Esophagus muscularis mucosa (tissue), 4 donors: ENCODE data around the gene CA12. TPM values are rescaled to one million over a fixed set of nuclear protein-coding genes. Genes with fewer than 3 reads are reported as not detected.
A peak's percentile ranks its signal among the peaks of the same experiment; 100 is the strongest.

ENCODE experiments used
- DNase-seq: peaks from one replicate; pipeline ENCODE4 v3.0.0-alpha.2; 2017; ENCODE audit errors: extremely low spot score
- H3K27ac ChIP-seq, 4 donors: fragments of 200-600 bp; sonication (generic); replicated peaks in 1 of 4; 1 replicate in 3 of 4; 2 replicates in 1 of 4; pipeline ENCODE4 v1.5.1; 2016 to 2019; ENCODE audit warnings: mild to moderate bottlenecking in 1 of 4
- H3K27me3 ChIP-seq, 4 donors: fragments of 200-600 bp; sonication (generic); one replicate each; pipeline versions ENCODE4 v1.5.1 to v1.6.0; 2016 to 2019
- H3K36me3 ChIP-seq, 4 donors: fragments of 200-600 bp; sonication (generic); one replicate each; pipeline ENCODE4 v1.5.1; 2016 to 2019
- H3K4me1 ChIP-seq, 4 donors: fragments of 200-600 bp; sonication (generic); one replicate each; pipeline ENCODE4 v1.5.1; 2016 to 2019
- H3K4me3 ChIP-seq, 4 donors: fragments of 200-600 bp; sonication (generic); 1 replicate in 2 of 4; 2 replicates in 2 of 4; pipeline ENCODE4 v1.5.1; 2016 to 2019; ENCODE audit warnings: mild to moderate bottlenecking in 4 of 4, moderate library complexity in 1 of 4
- H3K9me3 ChIP-seq, 4 donors: fragments of 200-600 bp; sonication (generic); 1 replicate in 3 of 4; 2 replicates in 1 of 4; pipeline ENCODE4 v1.5.1; 2016 to 2019
- CTCF ChIP-seq, 3 experiments: fragments of 200-600 bp in 2 of 3; fragments of 450-650 bp in 1 of 3; sonication (generic) in 2 of 3; IDR thresholded peaks; one replicate each; pipeline ENCODE4 v1.5.1; 2017 to 2019; ENCODE audit warnings: antibody characterized with exemption in 3 of 3, mild to moderate bottlenecking in 2 of 3, moderate library complexity in 1 of 3
- EP300 ChIP-seq: sonication (generic); formaldehyde crosslinking; IDR thresholded peaks from one replicate; pipeline ENCODE4 v1.6.1; 2017; ENCODE audit warnings: antibody characterized with exemption
- POLR2A ChIP-seq: fragments of 450-650 bp; IDR thresholded peaks from one replicate; pipeline ENCODE4 v1.6.1; 2017; ENCODE audit warnings: antibody characterized with exemption, moderate library complexity, mild to moderate bottlenecking, low read depth
- POLR2AphosphoS5 ChIP-seq, 2 donors: sonication (generic); formaldehyde crosslinking; IDR thresholded peaks; one replicate each; pipeline ENCODE4 v1.6.1; 2017; ENCODE audit warnings: antibody characterized with exemption in 2 of 2
- WGBS: methylation state at CpG from one replicate; pipeline ENCODE4 v1.1.5; 2018; 5-methylcytosine and 5-hydroxymethylcytosine counted together
- intact Hi-C: fragments of 100-400 bp; cut with DNase I; formaldehyde crosslinking; loops from one replicate; pipeline ENCODE4 v1.15.1; 2023
- total RNA-seq, 4 donors: library from RNA; depleted of rRNA; stranded (reverse); fragments of >200 nt; gene quantifications; one replicate each; pipeline versions ENCODE4 v1.1.0 to v1.2.1, GENCODE V29; 2016

CA12 gene
- total RNA-seq, 4 donors from 2014 or later, result 2.3 to 14.5 (median 6.0) TPM

DNA sequence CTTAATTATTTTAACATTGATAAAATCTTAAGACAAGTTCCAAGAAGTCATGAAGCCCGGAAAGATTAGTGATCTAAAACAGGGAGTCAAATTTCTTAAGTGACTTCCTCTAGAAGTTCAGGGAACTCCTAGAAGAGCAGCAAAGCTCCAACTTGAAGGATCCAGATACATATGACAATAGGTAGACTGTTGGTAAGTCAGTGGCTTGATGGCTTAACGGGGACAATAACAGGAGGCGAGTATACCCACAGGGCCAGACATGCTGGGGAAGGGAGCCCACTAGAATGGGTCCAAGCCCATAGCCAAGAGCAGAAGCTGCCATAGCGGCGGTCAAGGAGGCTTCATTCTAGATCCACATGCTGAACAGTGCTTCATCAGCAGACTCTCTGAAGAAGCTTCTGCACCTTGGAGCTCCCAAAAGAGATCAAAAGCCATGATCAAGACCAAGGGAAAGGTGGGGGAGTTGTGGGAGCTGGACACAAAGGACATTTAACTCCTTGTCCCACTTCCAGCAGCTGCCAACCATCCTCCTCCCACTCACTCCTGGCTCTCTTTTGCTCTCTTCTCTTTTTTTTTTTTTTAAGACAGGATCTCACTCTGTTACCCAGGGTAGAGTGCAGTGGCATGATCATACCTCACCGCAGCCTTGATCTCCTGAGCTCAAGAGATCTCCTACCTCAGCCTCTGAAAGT is 10.2 kb upstream of the CA12 start:
- no peaks in the 10 kb centered on the region for H3K9me3 ChIP-seq
- H3K4me1 ChIP-seq, result peaks cover 5 to 32% (median 14%) of the 10 kb centered on the region in 4 donors
- H3K27me3 ChIP-seq, result no peaks in the 10 kb centered on the region
- no peak for DNase-seq
- H3K36me3 ChIP-seq, result no peaks in the 10 kb centered on the region
- intact Hi-C loops, result no loop called here
- no peak for TF ChIP-seq EP300
- no peak for TF ChIP-seq CTCF (IDR thresholded peaks at IDR 0.05)
- no peak for TF ChIP-seq POLR2A
- no peak for TF ChIP-seq POLR2AphosphoS5 (IDR thresholded peaks at IDR 0.05)
- no peak overlapping the region for H3K4me3 ChIP-seq
- WGBS, result 86% methylated on average over 6 of the region's 6 CpGs
- H3K27ac ChIP-seq, result no peak overlapping the region

DNA sequence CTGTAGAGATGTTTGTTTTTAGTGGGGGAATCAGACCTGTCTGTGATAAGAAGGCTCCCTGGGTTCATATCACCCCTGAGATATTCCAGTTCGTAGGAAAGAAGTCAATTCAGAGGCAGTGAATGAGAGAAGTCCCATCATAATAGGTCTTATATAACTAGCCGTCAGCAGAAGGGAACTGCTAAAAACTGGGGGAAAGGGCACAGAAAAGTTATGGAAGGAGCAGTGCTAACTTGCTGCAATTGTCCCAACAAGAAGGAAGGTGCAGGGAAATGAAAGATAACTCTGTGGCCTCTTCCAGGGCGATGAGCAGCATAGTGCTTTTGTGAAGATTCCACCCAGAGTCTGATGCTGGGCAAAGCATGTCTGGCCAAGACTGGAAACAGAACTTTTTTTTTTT is 9.0 kb upstream of the CA12 start:
- 61% methylated on average over 3 of the region's 3 CpGs for WGBS
- no peaks in the 10 kb centered on the region for H3K9me3 ChIP-seq
- no peak overlapping the region for H3K4me3 ChIP-seq
- no peak overlapping the region for H3K27ac ChIP-seq
- H3K27me3 ChIP-seq, result no peaks in the 10 kb centered on the region
- TF ChIP-seq EP300 (no peak), POLR2AphosphoS5 (IDR thresholded peaks at IDR 0.05) (no peak), CTCF (IDR thresholded peaks at IDR 0.05) (no peak), POLR2A (no peak)
- DNase-seq, result no peak
- no peaks in the 10 kb centered on the region for H3K36me3 ChIP-seq
- H3K4me1 ChIP-seq, result peaks cover 5 to 32% (median 14%) of the 10 kb centered on the region in 4 donors
- intact Hi-C loops, result no loop called here

- no peak for DNase-seq
- WGBS, result 77% methylated on average over 5 of the region's 6 CpGs
- H3K27me3 ChIP-seq, result no peaks in the 10 kb centered on the region
- H3K27ac ChIP-seq, result no peak overlapping the region
- H3K4me3 ChIP-seq, result no peak overlapping the region
- no peaks in the 10 kb centered on the region for H3K36me3 ChIP-seq
- H3K4me1 ChIP-seq, result peaks cover 5 to 32% (median 14%) of the 10 kb centered on the region in 4 donors
- TF ChIP-seq EP300 (no peak), CTCF (IDR thresholded peaks at IDR 0.05) (no peak), POLR2A (no peak), POLR2AphosphoS5 (IDR thresholded peaks at IDR 0.05) (no peak)
- intact Hi-C loops, result no loop called here
- no peaks in the 10 kb centered on the region for H3K9me3 ChIP-seq
These were observed 8.4 kb upstream of the CA12 start for GRCh38 chr15:63389902-63390670.

GRCh38 chr15:63388511-63388910 is 6.9 kb upstream of the CA12 start:
- Histone ChIP-seq H3K27ac (peak overlapping the region in 1 of 4 donors; percentile 32), H3K4me3 (no peak overlapping the region), H3K36me3 (no peaks in the 10 kb centered on the region), H3K9me3 (no peaks in the 10 kb centered on the region), H3K27me3 (no peaks in the 10 kb centered on the region), H3K4me1 (peaks cover 5 to 32% (median 14%) of the 10 kb centered on the region in 4 donors)
- TF ChIP-seq POLR2A, result no peak
- TF ChIP-seq POLR2AphosphoS5 (IDR thresholded peaks at IDR 0.05), result no peak
- no peak for TF ChIP-seq CTCF (IDR thresholded peaks at IDR 0.05)
- no peak for DNase-seq
- intact Hi-C loops, result no loop called here
- 87% methylated on average over 5 of the region's 5 CpGs for WGBS
